Left renal pelvis (tissue), 4 donors: ENCODE data around the gene SMC4. TPM values are rescaled to one million over a fixed set of nuclear protein-coding genes. Genes with fewer than 3 reads are reported as not detected.
"Not testable (repeated sequence)": the region's sequence is repeated elsewhere in the genome, so short reads cannot be mapped to it uniquely, and the experiment has no call there.

ENCODE experiments used
- DNase-seq, 4 donors: peaks; one replicate each; pipeline ENCODE4 v3.0.0-alpha.2; 2013; ENCODE audit warnings: low read depth in 4 of 4, low spot score in 3 of 4
- polyA plus RNA-seq, 4 donors: library from polyadenylated mRNA; unstranded; fragments of 120-200 nt; gene quantifications; one replicate each; pipeline ENCODE4 v1.2.1, GENCODE V29; 2013; ENCODE audit not compliant: insufficient read length in 4 of 4

The SMC4 gene
- polyA plus RNA-seq, 4 donors = 82.9 to 126 (median 110) TPM

- no peak for DNase-seq
Measured at GRCh38 chr3:160440687-160441086, 41.2 kb downstream of the SMC4 start.

- DNase-seq = no peak
Measured at GRCh38 chr3:160444411-160444810, 45.0 kb downstream of the SMC4 start.

- DNase-seq = no peak
Measured at GRCh38 chr3:160445854-160446253, 46.4 kb downstream of the SMC4 start.

- no peak for DNase-seq
Measured at GRCh38 chr3:160446522-160447056, 47.1 kb downstream of the SMC4 start.

GRCh38 chr3:160447544-160447943 lies 48.1 kb downstream of the SMC4 start:
- no peak for DNase-seq

GRCh38 chr3:160448845-160449635 lies 49.6 kb downstream of the SMC4 start:
- DNase-seq = peak; percentile 19 to 73 (median 33)

- DNase-seq = peak; percentile 86 to 90 (median 87)
Measured at GRCh38 chr3:160449636-160450598, 50.5 kb downstream of the SMC4 start, which contains the start of gene TRIM59. Gene TRIM59 (minus strand): TSS chr3:160449786. CDS start chr3:160439183, 10,603 bp downstream.

GRCh38 chr3:160450846-160451245 lies 51.4 kb downstream of the SMC4 start:
- DNase-seq = no peak

GRCh38 chr3:160451602-160452001 lies 52.2 kb downstream of the SMC4 start:
- no peak for DNase-seq

GRCh38 chr3:160452251-160452650 lies 52.8 kb downstream of the SMC4 start:
- DNase-seq = not testable (repeated sequence)

- no peak for DNase-seq
Measured at GRCh38 chr3:160454995-160455394, 55.5 kb downstream of the SMC4 start.

GRCh38 chr3:160455846-160456245 lies 56.4 kb downstream of the SMC4 start:
- DNase-seq = no peak

GRCh38 chr3:160458151-160458550 lies 58.7 kb downstream of the SMC4 start:
- no peak for DNase-seq

- no peak for DNase-seq
Measured at GRCh38 chr3:160459450-160459970, 60.1 kb downstream of the SMC4 start.

- no peak for DNase-seq
Measured at GRCh38 chr3:160460033-160460432, 60.6 kb downstream of the SMC4 start.

GRCh38 chr3:160464321-160464720 lies 64.9 kb downstream of the SMC4 start:
- DNase-seq = no peak

GRCh38 chr3:160464971-160465370 lies 65.5 kb downstream of the SMC4 start:
- DNase-seq = no peak

- DNase-seq = no peak
Measured at GRCh38 chr3:160470181-160470580, 70.7 kb downstream of the SMC4 start.

- DNase-seq = no peak
Measured at GRCh38 chr3:160471892-160472291, 72.4 kb downstream of the SMC4 start.

- DNase-seq = no peak
Measured at GRCh38 chr3:160472344-160472743, 72.9 kb downstream of the SMC4 start.

GRCh38 chr3:160473221-160473620 lies 73.8 kb downstream of the SMC4 start:
- no peak for DNase-seq
